ENCODE measurements around the gene HOXA4.

The HOXA4 gene

DNA sequence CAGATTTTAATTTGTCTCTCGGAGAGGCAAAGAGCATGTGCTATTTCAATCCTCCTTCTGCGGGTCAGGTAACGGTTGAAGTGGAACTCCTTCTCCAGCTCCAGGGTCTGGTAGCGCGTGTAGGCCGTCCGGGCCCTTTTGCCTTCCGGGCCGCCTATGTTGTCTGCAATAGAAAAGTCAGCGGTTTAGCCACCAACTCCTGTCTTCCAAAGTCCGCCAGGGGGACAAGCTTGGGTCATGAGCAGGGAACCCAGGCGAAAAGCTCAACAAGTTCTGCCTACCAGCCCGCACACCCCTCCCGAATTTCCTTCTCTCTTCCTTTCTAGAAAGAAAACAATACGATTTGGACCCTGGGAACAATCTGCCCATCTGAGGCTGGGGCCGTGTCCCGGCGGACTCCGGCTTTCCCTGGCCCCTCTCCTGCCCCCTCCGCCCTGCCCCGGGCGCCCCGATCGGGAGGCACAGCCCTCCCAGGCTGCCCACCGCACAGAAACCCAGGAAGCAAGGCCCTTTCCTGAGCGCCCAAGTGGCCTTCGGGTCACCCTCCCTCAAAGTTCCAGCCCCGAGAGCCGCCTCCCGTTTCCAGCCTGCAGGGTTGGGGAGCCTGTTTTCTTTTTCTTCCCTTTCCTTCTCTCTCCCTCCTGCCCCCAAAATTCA is 11.5 kb upstream of the HOXA4 start:
- peaks cover 21% of the 10 kb centered on the region for H3K27me3 Mint-ChIP-seq (ENCODE audit: low read depth, poor library complexity)
- peak overlapping the region; percentile 100 for H3K27ac Mint-ChIP-seq
- DNase-seq: no peak
- TF ChIP-seq, protein P1, sequence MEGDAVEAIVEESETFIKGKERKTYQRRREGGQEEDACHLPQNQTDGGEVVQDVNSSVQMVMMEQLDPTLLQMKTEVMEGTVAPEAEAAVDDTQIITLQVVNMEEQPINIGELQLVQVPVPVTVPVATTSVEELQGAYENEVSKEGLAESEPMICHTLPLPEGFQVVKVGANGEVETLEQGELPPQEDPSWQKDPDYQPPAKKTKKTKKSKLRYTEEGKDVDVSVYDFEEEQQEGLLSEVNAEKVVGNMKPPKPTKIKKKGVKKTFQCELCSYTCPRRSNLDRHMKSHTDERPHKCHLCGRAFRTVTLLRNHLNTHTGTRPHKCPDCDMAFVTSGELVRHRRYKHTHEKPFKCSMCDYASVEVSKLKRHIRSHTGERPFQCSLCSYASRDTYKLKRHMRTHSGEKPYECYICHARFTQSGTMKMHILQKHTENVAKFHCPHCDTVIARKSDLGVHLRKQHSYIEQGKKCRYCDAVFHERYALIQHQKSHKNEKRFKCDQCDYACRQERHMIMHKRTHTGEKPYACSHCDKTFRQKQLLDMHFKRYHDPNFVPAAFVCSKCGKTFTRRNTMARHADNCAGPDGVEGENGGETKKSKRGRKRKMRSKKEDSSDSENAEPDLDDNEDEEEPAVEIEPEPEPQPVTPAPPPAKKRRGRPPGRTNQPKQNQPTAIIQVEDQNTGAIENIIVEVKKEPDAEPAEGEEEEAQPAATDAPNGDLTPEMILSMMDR (IDR thresholded peaks at IDR 0.05): no peak
- H3K4me3 Mint-ChIP-seq: peak overlapping the region; percentile 97
- no peaks in the 10 kb centered on the region for H3K9me3 Mint-ChIP-seq
- H3K36me3 Mint-ChIP-seq (ENCODE audit: low read depth): peaks cover 91% of the 10 kb centered on the region
- H3K4me1 Mint-ChIP-seq: peaks cover 69% of the 10 kb centered on the region

DNA sequence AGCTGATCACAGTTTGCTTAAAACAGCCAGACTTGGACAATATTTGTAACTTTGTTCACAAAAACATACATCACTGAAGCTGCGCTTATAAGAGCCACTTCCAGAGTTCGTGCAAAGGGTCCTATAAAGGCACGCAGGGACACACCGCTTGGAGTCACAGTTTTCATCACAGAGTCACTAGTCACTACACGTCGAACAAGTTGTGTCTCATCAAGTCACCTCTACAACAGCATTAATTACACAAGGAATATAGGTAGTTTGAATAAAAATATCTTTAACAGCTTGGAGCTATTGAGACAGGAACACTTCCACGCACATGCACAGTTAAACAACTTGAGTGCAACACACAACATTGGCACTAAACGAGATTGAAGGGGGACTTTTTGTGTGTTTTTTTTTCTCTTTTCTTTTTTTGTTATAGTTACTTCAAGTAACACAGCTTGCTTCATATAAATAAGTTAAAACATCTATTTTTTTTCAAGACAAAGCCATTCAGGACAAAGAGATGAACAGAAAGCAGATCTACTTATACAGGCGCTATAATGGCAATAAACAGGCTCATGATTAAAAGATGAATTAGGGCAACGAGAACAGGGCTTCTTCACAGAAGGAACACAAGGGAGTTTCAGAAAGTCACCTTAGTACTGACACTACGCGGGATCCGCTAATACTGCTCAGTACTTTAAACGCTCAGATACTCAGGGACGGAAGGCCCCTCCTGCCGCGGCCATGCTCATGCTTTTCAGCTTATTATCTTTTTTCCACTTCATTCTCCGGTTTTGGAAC is 10.8 kb upstream of the HOXA4 start:
- Mint-ChIP-seq H3K36me3 (ENCODE audit: low read depth) (peaks cover 86% of the 10 kb centered on the region), H3K27ac (peak overlapping the region; percentile 100), H3K27me3 (ENCODE audit: low read depth, poor library complexity) (peaks cover 18% of the 10 kb centered on the region), H3K4me3 (peak overlapping the region; percentile 97), H3K9me3 (no peaks in the 10 kb centered on the region), H3K4me1 (peaks cover 69% of the 10 kb centered on the region)
- TF ChIP-seq, protein P1 (IDR thresholded peaks at IDR 0.05): no peak
- DNase-seq: no peak

DNA sequence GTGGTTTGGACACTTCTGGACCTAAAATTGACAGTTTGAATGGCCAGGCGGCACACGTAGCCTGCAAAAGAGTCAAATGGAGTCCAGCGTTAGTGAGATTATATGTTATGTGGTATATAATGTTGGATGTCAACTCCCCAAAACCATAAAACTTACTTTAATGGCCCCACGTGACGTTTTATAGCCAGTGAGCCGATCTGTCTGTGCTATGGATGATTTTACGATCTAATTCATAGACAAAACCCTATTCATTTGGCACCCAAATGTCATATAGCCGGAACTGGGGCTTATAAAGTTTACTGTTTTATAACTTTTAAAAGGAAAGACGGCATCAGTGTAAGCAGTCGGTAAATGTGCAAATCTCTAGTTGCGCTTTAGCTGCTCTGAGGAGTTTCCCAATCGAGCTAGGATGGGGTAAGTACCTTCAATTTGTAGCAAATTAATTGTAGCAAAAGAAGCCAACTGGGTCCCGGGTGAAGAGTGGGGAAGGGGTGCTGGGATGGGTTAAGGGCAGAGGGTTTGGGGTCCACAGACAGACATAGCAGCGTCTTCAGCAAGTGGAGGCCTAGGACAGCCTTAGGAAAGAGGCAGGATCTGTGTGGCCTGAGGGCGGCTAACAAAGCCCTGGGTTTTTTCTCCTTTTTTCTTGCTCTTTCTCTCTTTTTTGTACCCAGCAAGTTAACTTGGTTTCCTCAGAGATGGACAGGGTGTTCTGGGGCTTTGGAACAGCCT is 9.7 kb upstream of the HOXA4 start:
- H3K27ac Mint-ChIP-seq: peak overlapping the region; percentile 100
- DNase-seq: no peak
- H3K4me1 Mint-ChIP-seq: peaks cover 69% of the 10 kb centered on the region
- H3K27me3 Mint-ChIP-seq (ENCODE audit: low read depth, poor library complexity): peaks cover 13% of the 10 kb centered on the region
- peak overlapping the region; percentile 97 for H3K4me3 Mint-ChIP-seq
- TF ChIP-seq, protein P1 (IDR thresholded peaks at IDR 0.05): no peak
- H3K9me3 Mint-ChIP-seq: no peaks in the 10 kb centered on the region
- H3K36me3 Mint-ChIP-seq (ENCODE audit: low read depth): peaks cover 76% of the 10 kb centered on the region

DNA sequence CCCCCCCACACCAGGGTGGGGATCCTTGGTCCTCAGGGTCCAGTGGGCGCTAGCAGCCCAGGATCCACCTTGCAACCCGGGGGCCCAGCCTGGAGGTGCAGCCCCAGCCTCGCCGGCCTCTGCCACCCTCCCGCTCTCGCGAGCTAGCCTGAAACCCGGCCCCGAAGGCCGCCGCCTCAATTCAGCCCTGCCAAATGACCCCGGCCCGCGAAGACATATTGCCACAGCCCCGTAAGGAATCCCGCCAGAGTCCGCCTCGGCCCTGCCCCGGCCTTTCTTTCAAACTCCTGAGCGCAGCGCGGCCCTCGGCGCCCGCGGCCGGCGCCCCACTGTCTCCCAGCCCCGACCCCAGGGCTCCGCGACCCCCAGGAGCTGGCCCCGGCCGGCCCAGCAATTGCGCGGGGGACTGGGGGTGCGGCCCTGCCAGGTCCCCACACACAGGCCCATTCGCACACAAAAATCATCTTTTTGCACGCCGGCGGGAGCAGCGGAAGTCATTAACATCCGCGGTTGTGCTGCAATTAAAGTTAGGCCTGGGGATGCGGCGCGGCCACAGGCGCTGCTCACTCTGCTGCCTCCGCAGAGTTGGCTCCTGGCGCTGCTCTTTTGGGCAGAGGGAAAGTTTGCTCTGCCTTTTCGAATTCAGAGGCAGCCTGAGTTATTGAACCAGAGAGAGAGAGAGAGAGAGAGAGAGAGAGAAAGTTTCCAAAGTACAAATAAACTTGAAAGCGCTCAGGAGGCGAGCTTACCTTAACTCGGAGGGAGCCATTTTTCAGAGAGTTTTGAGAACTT is 9.0 kb upstream of the HOXA4 start:
- Mint-ChIP-seq H3K4me1 (peaks cover 71% of the 10 kb centered on the region), H3K27me3 (ENCODE audit: low read depth, poor library complexity) (peaks cover 13% of the 10 kb centered on the region), H3K9me3 (no peaks in the 10 kb centered on the region), H3K36me3 (ENCODE audit: low read depth) (peaks cover 76% of the 10 kb centered on the region), H3K27ac (peak overlapping the region; percentile 100), H3K4me3 (peak overlapping the region; percentile 97)
- TF ChIP-seq, protein P1 (IDR thresholded peaks at IDR 0.05): no peak
- DNase-seq: peak; percentile 75

DNA sequence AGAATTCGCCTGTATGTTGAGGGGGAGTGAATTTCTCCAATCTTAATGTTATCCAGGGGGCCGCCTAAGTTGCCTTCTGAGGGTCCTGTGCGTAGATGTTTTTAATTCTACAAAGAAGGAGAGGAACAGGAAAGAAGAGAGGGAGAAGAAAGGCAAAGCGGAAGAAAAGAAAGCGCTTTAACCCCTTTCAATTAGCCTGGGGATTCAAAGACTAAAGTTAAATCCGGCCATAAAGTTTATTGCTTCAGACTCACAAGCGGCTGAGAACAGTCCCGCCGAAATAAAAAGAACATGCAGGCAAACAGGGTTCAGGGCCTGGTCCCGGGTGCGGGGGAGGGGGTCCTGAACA is 8.4 kb upstream of the HOXA4 start:
- Mint-ChIP-seq H3K36me3 (ENCODE audit: low read depth) (peaks cover 76% of the 10 kb centered on the region), H3K27me3 (ENCODE audit: low read depth, poor library complexity) (peaks cover 13% of the 10 kb centered on the region), H3K9me3 (no peaks in the 10 kb centered on the region), H3K27ac (peak overlapping the region; percentile 76), H3K4me1 (peaks cover 71% of the 10 kb centered on the region), H3K4me3 (peak overlapping the region; percentile 97)
- no peak for DNase-seq
- TF ChIP-seq, protein P1 (IDR thresholded peaks at IDR 0.05): no peak
